ENCODE measurements around the gene DISP1.

GRCh38 chr1:222788402-222789156 lies 26.3 kb upstream of the DISP1 start:
- no peak for TF ChIP-seq CTCF (IDR thresholded peaks at IDR 0.05)
- no peak for TF ChIP-seq POLR2A (IDR thresholded peaks at IDR 0.05)
- no peak for TF ChIP-seq EP300 (IDR thresholded peaks at IDR 0.05)
- no peak for TF ChIP-seq POLR2AphosphoS5 (IDR thresholded peaks at IDR 0.05)
